Thyroid gland (tissue), 4 donors: Measurements from ENCODE around the gene TMEM150C. TPM values are rescaled to one million over a fixed set of nuclear protein-coding genes. Genes with fewer than 3 reads are reported as not detected.
"Not testable (repeated sequence)": the region's sequence is repeated elsewhere in the genome, so short reads cannot be mapped to it uniquely, and the experiment has no call there.

Experiments used
- DNase-seq, 2 donors: peaks; one replicate each; pipeline ENCODE4 v3.0.0-alpha.2; 2019
- H3K27ac ChIP-seq, 3 donors: fragments of 200-600 bp; sonication (generic); 1 replicate in 2 of 3; 2 replicates in 1 of 3; pipeline ENCODE4 v1.5.1; 2016 to 2019; ENCODE audit warnings: mild to moderate bottlenecking in 1 of 3, moderate library complexity in 1 of 3
- H3K27me3 ChIP-seq: fragments of 200-600 bp; sonication (generic); one replicate; pipeline ENCODE4 v1.5.1; 2019
- H3K36me3 ChIP-seq, 2 donors: fragments of 200-600 bp; sonication (generic); one replicate each; pipeline ENCODE4 v1.5.1; 2016 to 2019
- H3K4me1 ChIP-seq, 2 donors: fragments of 200-600 bp; sonication (generic); one replicate each; pipeline ENCODE4 v1.5.1; 2017 to 2019
- H3K4me3 ChIP-seq, 3 donors: fragments of 200-600 bp; sonication (generic); replicated peaks in 1 of 3; 1 replicate in 2 of 3; 2 replicates in 1 of 3; pipeline ENCODE4 v1.5.1; 2016; ENCODE audit warnings: mild to moderate bottlenecking in 1 of 3
- H3K9me3 ChIP-seq: fragments of 200-600 bp; sonication (generic); one replicate; pipeline ENCODE4 v1.5.1; 2017
- CTCF ChIP-seq, 6 experiments: fragments of 200-600 bp in 3 of 6; fragments of 450-650 bp in 3 of 6; sonication (generic) in 3 of 6; IDR thresholded peaks; one replicate each; pipeline ENCODE4 v1.5.1; 2016 to 2019; ENCODE audit warnings: antibody characterized with exemption in 6 of 6, mild to moderate bottlenecking in 2 of 6, inconsistent platforms in 1 of 6, moderate library complexity in 1 of 6
- POLR2A ChIP-seq, 2 donors: fragments of 450-650 bp; IDR thresholded peaks; one replicate each; pipeline ENCODE4 v1.6.1; 2017; ENCODE audit warnings: antibody characterized with exemption in 2 of 2, mild to moderate bottlenecking in 2 of 2, moderate library complexity in 1 of 2
- WGBS, 2 donors: methylation state at CpG; one replicate each; pipeline ENCODE4 v1.1.5; 2017; 5-methylcytosine and 5-hydroxymethylcytosine counted together
- intact Hi-C: fragments of 100-400 bp; cut with DNase I; formaldehyde crosslinking; loops from one replicate; pipeline ENCODE4 v1.15.1; 2023
- total RNA-seq, 4 donors: library from RNA; depleted of rRNA; stranded (reverse); fragments of >200 nt; gene quantifications; one replicate each; pipeline ENCODE4 v1.2.3, GENCODE V29; 2016

TMEM150C gene
- total RNA-seq, 4 donors from 2014 or later, result 18.8 to 27.4 (median 23.6) TPM

GRCh38 chr4:82473621-82474164 is 88.1 kb downstream of the TMEM150C start:
- H3K36me3 ChIP-seq, result no peaks in the 10 kb centered on the region
- DNase-seq, result no peak
- TF ChIP-seq CTCF (IDR thresholded peaks at IDR 0.05) (no peak), POLR2A (IDR thresholded peaks at IDR 0.05) (no peak)
- intact Hi-C loops, result no loop called here
- H3K27ac ChIP-seq, result no peak overlapping the region
- H3K4me1 ChIP-seq, result no peaks in the 10 kb centered on the region
- no peak overlapping the region for H3K4me3 ChIP-seq
- no peaks in the 10 kb centered on the region for H3K27me3 ChIP-seq
- WGBS, 2 donors, result 92 to 95% methylated on average over 15 of the region's 15 CpGs
- H3K9me3 ChIP-seq, result no peaks in the 10 kb centered on the region

GRCh38 chr4:82473080-82473479 is 88.7 kb downstream of the TMEM150C start:
- H3K9me3 ChIP-seq, H3K27me3 ChIP-seq, H3K27ac ChIP-seq, H3K36me3 ChIP-seq, DNase-seq, H3K4me3 ChIP-seq, intact Hi-C loops, H3K4me1 ChIP-seq: not testable (repeated sequence)
- WGBS, 2 donors, result 64% methylated on average over 5 of the region's 5 CpGs

GRCh38 chr4:82469791-82470345 is 91.9 kb downstream of the TMEM150C start:
- no peak overlapping the region for H3K27ac ChIP-seq
- TF ChIP-seq CTCF (IDR thresholded peaks at IDR 0.05) (no peak), POLR2A (IDR thresholded peaks at IDR 0.05) (no peak)
- DNase-seq, result peak in 1 of 2 donors; percentile 7
- no peaks in the 10 kb centered on the region for H3K36me3 ChIP-seq
- H3K4me1 ChIP-seq, result no peaks in the 10 kb centered on the region
- no peak overlapping the region for H3K4me3 ChIP-seq
- intact Hi-C loops, result loop anchor here (5.0 to 10.0 kb wide), 2 partner anchors 337 to 815 kb away; partner anchors contain the start of gene COQ2
- WGBS, 2 donors, result 64 to 74% methylated on average over 2 of the region's 2 CpGs
- no peaks in the 10 kb centered on the region for H3K27me3 ChIP-seq
- no peaks in the 10 kb centered on the region for H3K9me3 ChIP-seq

GRCh38 chr4:82467471-82467870 is 94.3 kb downstream of the TMEM150C start:
- WGBS, 2 donors, result 70 to 76% methylated on average over 3 of the region's 3 CpGs
- H3K27me3 ChIP-seq, result no peaks in the 10 kb centered on the region
- no peak overlapping the region for H3K4me3 ChIP-seq
- H3K36me3 ChIP-seq, result no peaks in the 10 kb centered on the region
- no peaks in the 10 kb centered on the region for H3K4me1 ChIP-seq
- TF ChIP-seq POLR2A (IDR thresholded peaks at IDR 0.05) (no peak), CTCF (IDR thresholded peaks at IDR 0.05) (no peak)
- H3K27ac ChIP-seq, result no peak overlapping the region
- DNase-seq, result no peak
- no peaks in the 10 kb centered on the region for H3K9me3 ChIP-seq
- intact Hi-C loops, result loop anchor here (5.0 to 10.0 kb wide), 2 partner anchors 340 to 817 kb away; partner anchors contain the start of gene COQ2

GRCh38 chr4:82463221-82463620 is 98.6 kb downstream of the TMEM150C start:
- WGBS, 2 donors, result 97 to 100% methylated on average over 1 of the region's 1 CpG
- Histone ChIP-seq H3K36me3 (peaks cover 0 to 8% of the 10 kb centered on the region in 2 donors), H3K9me3 (no peaks in the 10 kb centered on the region), H3K27me3 (no peaks in the 10 kb centered on the region), H3K4me3 (no peak overlapping the region), H3K27ac (no peak overlapping the region), H3K4me1 (no peaks in the 10 kb centered on the region)
- intact Hi-C loops, result loop anchor here (5.0 to 10.0 kb wide), 2 partner anchors 279 to 822 kb away; partner anchors contain the start of gene COQ2
- TF ChIP-seq POLR2A (IDR thresholded peaks at IDR 0.05) (no peak), CTCF (IDR thresholded peaks at IDR 0.05) (no peak)
- DNase-seq, result no peak
